Ammon's horn (tissue), 1 donor: Measurements from ENCODE around the gene COL5A3.
A peak's percentile ranks its signal among the peaks of the same experiment; 100 is the strongest.

Experiments
- DNase-seq: peaks from one replicate; pipeline ENCODE4 v3.0.0-alpha.2; 2016; ENCODE audit warnings: low spot score

The COL5A3 gene

DNA sequence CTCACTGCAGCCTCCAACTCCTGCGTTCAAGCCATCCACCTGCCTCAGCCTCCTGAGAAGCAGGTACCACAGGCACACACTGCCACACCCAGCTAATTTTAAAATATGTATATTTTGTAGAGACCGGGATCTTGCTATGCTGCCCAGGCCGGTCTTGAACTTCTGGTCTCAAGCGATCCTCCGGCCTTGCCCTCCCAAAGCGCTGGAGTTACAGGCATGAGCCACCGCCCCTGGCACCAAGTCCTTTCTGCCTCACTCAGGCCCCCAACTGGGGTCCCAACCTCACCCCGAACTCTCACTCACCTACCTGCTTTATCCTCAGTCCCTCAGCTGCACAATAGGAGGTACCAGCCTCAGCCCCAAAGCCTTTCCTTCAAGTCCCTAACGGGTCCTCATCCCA, 635 bp upstream of the COL5A3 start:
- DNase-seq, result no peak

DNA sequence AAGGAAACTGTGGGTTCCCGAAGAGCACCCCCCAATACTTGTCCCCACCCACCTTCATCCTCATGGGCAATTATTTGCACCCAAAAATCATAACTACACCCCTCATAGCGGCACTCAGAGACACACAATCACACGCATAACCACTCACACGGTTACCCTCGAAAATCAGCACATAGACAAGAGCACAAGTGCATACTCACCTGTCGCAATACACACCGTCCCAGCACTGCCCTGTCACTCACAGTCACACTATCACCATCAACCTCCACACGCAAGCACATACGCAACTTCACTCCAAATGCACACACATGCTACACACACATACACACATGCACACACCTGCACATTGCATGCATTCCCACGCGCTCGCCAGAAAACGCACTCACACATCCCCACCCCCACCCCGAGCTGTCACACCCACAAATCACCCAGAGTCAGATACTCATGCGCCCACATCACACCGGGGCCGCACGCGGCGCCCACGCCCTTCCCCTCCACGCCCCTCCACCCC, 535 bp downstream of the COL5A3 start:
- no peak for DNase-seq

DNA sequence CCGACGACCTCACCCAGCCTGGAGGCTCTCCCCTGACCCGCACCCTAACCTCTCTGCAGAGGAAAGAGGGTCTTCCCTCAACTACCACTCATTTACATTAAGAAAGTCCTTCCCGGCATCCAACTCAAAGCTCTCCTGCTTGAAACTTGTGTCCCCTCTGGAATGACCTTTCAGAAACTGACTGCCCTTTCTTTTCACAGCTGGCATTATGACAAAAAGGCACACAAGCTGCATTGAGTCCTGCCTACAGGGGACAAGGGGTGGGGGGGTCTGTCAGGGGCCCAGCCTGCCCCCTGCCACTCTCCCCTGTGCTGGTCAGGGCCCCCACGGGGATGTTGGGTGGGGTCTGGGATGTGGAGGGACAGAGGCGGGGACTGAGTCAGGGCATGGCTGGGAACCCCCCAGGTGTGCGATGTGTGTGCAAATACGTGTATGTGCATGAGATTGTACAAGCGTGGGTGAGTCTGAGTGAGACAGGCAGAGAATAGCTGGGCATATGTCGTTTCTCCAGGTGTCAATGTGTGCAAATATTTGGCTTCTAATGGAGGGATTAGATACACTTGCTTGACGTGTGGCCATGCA, 2.0 kb downstream of the COL5A3 start:
- DNase-seq, result no peak

- no peak for DNase-seq
Measured at GRCh38 chr19:10007371-10008183, 2.7 kb downstream of the COL5A3 start.

DNA sequence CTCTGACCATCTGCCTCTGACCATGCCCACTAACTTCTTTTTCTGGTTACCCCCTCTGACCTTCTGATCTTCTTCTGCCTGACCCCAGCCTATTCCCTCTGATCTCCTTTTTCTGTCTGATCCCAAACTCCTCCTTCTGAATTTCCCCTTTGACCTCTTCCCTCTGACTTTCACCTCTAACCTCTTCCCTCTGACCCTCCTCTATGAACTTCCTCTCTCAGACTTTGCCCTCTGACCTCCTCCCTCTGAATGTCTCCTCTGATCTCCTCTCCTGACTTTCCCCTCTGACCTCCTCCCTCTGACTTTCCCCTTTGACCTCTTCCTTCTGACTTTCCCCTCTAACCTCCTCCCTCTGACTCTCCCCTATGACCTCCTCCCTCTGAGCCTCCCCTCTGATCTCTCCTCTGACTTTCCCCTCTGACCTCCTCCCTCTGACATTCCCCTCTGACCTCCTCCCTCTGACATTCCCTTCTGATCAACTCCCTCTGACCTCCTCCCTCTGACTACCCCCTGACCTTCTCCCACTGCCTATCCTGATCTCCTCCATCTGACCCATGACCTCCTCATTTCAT, 3.5 kb downstream of the COL5A3 start:
- no peak for DNase-seq

DNA sequence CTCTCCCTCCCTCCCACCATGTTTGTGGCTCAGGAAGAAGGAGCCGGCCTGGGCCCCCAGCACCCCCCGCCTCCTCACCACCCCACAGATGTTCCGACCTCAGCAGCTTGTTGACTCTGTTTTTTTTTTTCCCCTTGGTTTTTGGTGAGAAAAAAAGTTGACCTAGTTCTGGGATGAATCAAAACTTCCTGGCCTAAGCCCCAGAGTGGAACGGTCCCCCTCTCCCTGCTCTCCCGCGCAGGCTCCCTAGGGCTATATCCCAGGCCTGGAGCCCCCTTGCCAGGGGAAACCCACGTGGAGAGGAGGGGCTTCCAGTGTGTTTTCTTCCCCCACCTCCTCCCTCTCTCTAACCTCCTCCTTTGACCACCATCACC, 4.0 kb downstream of the COL5A3 start:
- DNase-seq, result peak; percentile 16

GRCh38 chr19:10005632-10006334, 4.5 kb downstream of the COL5A3 start:
- DNase-seq, result no peak

DNA sequence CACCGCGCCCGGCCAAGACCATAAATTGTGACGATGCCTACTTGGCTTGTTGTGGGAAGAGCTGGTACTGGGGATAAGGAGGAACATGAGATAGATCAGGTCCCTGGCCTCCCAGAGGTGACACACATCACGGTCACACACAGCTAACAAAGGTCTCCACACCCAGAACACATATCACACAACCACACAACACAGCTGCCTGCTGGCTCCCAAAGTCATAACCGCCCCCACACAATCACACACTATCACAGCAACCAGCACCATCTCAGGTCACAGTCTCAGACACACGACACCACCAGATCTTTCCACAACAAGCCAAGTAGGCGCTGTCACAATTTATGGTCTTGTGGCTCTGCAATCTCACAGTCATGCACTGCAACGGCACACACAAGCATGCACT, 5.7 kb downstream of the COL5A3 start:
- DNase-seq, result no peak

DNA sequence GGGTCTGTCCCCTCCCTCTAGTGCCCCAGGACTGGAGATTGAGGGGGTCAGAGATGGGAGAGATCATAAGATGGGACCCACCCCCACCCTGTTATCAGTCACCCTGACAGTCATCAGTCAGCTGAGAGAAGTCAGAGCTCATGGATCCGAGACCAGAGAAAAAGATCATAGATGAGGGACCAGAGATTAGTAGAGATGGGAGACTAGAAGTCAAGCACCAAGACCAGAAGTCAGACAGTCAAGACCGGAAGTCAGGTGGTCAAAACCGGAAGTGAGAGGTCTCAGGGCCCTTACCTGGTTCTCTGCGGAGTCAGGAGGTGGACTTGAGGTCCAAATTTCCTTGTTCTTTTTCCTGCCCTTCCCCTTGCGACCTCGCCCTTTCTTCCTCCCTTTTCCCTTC, 7.0 kb downstream of the COL5A3 start:
- no peak for DNase-seq

GRCh38 chr19:10001899-10002298, 8.4 kb downstream of the COL5A3 start:
- no peak for DNase-seq

DNA sequence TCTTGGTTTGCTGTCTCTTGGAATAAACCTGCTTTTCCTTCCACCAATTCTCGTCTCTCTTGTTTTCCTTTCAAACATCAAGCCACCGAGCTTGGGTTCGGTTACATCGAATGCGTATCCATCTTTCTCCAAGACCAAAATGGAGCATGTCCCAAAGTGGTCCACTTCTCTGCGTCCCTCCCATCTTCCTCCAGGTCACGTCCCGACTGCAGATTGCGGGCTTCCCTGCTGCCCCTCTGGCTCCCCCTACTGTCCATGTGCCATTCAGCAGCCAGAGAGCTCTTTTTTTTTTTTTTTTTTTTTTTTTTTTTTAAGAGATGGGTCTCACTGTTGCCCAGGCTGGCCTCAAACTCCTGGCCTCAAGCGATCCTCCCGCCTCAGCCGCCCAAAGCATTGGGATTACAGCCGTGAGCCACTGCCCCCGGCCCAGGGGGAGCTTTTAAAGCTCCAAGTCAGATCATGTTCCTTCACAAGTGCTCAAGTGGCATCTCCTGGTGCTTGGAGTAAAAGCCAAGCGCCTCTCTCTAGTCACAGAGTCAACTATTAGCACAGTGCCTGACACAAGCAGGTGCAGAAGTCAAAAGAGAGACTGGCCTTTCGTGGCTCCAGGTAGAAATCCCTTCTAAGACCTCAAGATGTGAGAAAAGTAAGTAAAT, 10.0 kb downstream of the COL5A3 start:
- peak; percentile 75 for DNase-seq

DNA sequence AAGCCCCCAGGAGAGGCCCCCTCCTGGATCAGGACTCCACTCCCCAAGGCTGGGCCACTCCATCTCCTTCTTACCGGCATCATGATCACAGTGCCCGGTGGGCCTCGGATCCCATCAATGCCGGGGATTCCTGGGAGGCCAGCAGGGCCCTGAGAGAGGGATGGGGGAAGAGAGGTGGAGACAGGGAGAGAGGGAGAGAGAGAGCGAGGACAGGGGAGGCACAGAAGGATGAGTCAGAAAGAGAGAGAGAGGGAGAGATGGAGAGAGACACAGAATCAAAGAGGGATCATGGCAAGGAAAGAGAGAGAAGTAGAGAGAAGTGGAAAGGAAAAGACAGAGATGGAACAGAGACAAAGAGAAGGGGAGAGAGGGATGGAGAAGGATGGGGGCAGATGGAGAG, 13.8 kb downstream of the COL5A3 start:
- no peak for DNase-seq

GRCh38 chr19:9995999-9996398, 14.3 kb downstream of the COL5A3 start:
- DNase-seq, result no peak

GRCh38 chr19:9995084-9995483, 15.2 kb downstream of the COL5A3 start:
- peak; percentile 45 for DNase-seq

DNA sequence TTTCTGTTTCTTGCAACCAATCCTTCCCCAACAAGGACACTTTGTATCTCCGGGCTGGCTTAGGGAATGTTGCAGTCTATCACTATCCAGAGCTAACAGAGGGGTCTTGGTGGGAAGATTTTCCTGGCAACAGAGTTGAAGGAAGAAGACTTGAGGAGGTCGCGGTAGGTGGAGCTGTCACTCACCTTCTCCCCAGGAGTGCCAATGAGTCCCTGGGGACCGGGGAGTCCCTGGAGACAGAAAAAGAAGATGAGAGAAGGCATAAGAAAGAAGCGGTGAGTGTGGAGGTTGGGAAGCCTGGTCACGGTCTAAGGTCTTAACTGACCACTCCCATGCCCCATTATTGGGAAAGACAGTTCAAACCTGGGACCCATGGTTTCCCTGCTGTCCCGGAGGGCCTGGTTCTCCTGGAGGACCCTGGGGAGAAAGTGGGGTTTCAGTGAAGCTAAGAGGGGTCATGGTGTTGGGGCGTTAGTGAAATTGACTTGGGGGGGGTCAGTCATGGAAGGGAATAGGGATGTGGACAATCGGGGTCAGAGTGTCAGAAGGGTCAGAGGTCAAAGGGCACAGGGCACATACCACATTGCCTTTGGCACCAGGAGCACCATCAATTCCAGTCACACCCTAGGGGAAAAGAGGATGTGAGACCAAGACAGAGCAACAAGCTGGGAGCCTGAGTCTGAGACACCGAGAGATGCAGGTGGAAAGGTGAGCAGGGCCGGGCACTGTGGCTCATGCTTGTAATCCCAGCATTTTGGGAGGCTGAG, 18.7 kb downstream of the COL5A3 start:
- no peak for DNase-seq

DNA sequence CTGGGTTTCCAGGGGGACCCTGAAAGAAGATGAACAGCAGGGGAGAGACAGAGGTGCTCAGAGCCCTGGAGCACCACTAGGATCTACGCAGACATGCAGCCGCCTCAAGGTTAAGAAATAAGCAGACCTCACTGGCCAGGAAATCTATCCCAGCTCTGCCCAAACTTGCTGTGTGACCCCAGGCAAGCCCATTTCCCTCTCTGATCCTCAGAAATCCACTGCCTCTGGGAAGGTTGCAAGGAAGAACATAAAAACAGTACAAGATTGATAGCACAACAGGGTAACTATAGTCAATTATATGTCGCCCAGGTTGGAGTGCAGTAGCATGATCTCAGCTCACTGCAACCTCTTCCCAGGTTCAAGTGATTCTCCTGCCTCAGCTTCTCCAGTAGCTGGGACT, 20.8 kb downstream of the COL5A3 start:
- DNase-seq, result no peak

DNA sequence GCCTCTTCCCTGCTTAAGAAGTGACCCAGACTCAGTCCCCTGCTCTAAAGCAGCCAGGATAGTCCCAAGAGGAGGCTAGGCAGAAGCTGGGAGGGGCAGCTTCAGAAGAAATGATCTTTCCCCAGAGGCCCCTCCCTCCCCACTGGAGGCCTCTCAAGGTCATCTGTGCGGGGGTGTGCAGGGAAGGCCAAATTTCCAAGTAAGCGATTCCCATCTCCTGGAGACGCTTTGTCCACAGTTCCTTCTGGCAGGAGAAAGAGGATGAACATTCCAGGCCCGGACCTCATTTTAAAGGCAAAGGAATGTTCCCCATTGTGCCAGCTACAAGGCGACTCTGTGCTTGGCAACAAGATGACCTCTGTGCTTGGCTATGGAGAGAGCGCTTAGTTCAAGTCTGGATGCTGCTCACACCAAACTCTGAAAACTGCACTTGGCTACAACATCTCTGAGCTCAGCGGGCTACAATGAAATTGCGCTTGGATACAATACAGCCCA, 23.5 kb downstream of the COL5A3 start:
- DNase-seq, result peak; percentile 85

DNA sequence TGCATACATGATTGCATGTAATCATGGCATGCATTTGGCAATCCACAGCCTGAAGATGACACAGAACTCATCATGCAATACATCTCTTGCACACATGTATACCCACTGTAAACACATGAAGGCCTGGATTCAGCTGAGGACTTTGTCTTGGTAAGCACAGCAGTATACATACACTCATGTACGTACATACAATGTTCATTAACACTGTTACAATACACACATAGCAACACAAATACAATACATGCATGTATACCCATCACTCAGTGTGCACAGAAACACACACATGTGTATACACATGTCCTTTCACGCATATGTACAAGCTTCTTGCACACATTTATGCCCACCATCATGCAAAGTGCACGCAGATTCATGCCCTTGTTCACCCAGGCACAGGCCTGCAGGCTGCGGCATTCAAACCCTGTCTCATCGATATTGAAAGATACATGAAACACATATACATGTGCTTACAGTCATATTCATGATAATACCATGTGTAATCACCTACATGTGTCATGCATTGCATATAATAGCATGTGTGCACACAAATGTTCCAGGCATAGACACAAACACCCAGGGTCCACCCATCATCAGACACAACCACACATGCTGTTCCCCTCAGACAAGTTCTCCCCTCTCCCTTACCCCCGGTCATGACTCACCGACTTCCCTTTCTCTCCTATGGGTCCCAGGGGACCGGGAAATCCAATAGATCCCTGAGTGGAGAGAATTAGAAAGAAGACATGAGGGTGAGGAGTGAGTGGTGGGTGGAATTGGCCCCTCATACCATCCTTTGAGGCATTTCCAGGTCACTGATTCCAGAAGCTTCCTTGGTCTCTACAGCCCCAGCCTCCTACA, 28.7 kb downstream of the COL5A3 start:
- DNase-seq, result no peak

DNA sequence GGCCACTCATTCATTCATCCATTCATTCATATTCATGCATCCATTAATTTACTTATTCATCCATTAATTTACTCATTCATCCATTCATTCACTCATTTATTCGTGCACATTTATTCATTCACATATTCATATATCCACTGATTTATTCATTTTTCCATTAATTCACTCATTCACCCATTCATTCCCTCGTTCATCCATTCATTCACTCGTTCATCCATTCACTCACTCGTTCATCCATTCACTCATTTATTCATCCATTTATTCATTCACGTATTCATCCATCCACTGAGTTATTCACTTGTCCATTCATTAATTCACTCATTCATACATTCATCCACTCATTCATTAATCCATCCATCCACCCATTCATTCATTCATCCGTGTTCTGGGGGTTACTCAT, 38.2 kb downstream of the COL5A3 start:
- no peak for DNase-seq

GRCh38 chr19:9971166-9971897, 39.0 kb downstream of the COL5A3 start:
- no peak for DNase-seq
